Measurements from ENCODE around the gene FAIM2.

Gene FAIM2

GRCh38 chr12:49917788-49918173, 14.1 kb upstream of the FAIM2 start:
- H3K4me3 ChIP-seq (ENCODE audit: low read depth, low read length), result no peak overlapping the region
- DNase-seq (ENCODE audit: low read depth), result no peak
- TF ChIP-seq CTCF (IDR thresholded peaks at IDR 0.05; ENCODE audit: control insufficient read depth, extremely low read depth, insufficient read depth), result no peak

- no peak for DNase-seq (ENCODE audit: low read depth)
- H3K4me3 ChIP-seq (ENCODE audit: low read depth, low read length), result no peak overlapping the region
- no peak for TF ChIP-seq CTCF (IDR thresholded peaks at IDR 0.05; ENCODE audit: control insufficient read depth, extremely low read depth, insufficient read depth)
Measured at GRCh38 chr12:49917166-49917787, 13.6 kb upstream of the FAIM2 start.

GRCh38 chr12:49916129-49916919, 12.6 kb upstream of the FAIM2 start:
- no peak for DNase-seq (ENCODE audit: low read depth)

GRCh38 chr12:49912345-49913255, 8.9 kb upstream of the FAIM2 start:
- DNase-seq (ENCODE audit: low read depth), result no peak
- no peak for TF ChIP-seq CTCF (IDR thresholded peaks at IDR 0.05; ENCODE audit: control insufficient read depth, extremely low read depth, insufficient read depth)
- H3K4me3 ChIP-seq (ENCODE audit: low read depth, low read length), result no peak overlapping the region

More at GRCh38 chr12:49916129-49916919, 12.6 kb upstream of the FAIM2 start:
- H3K4me3 ChIP-seq (ENCODE audit: low read depth, low read length), result no peak overlapping the region
- no peak for TF ChIP-seq CTCF (IDR thresholded peaks at IDR 0.05; ENCODE audit: control insufficient read depth, extremely low read depth, insufficient read depth)

- H3K4me3 ChIP-seq (ENCODE audit: low read depth, low read length), result no peak overlapping the region
- DNase-seq (ENCODE audit: low read depth), result no peak
- no peak for TF ChIP-seq CTCF (IDR thresholded peaks at IDR 0.05; ENCODE audit: control insufficient read depth, extremely low read depth, insufficient read depth)
Measured at GRCh38 chr12:49911213-49911605, 7.5 kb upstream of the FAIM2 start.

- DNase-seq (ENCODE audit: low read depth), result no peak
Measured at GRCh38 chr12:49910331-49911212, 6.9 kb upstream of the FAIM2 start.

More at GRCh38 chr12:49910331-49911212, 6.9 kb upstream of the FAIM2 start:
- no peak for TF ChIP-seq CTCF (IDR thresholded peaks at IDR 0.05; ENCODE audit: control insufficient read depth, extremely low read depth, insufficient read depth)
- no peak overlapping the region for H3K4me3 ChIP-seq (ENCODE audit: low read depth, low read length)
